HepG2 (cell line): ENCODE results near the gene BCL2L1. TPM values are rescaled to one million over a fixed set of nuclear protein-coding genes. Genes with fewer than 3 reads are reported as not detected.

Experiments used
- ARNT2 ChIP-seq: sonication (generic); formaldehyde crosslinking; IDR thresholded peaks from 2 replicates; pipeline ENCODE4 v1.8.0; 2022; ENCODE audit warnings: mild to moderate bottlenecking, low read depth, missing genetic modification reagents, moderate library complexity
- HNF4A ChIP-seq: sonication (generic); formaldehyde crosslinking; IDR thresholded peaks from 2 replicates; pipeline ENCODE4 v1.4.0; 2020; ENCODE audit warnings: missing genetic modification reagents
- HNRNPL ChIP-seq: fragments of 200-400 bp; formaldehyde crosslinking; IDR thresholded peaks from 2 replicates; pipeline ENCODE4 v1.6.1; 2017; ENCODE audit warnings: mild to moderate bottlenecking, low read depth, low read length
- SOX6 ChIP-seq, 2 experiments: fragments of 450-650 bp in 1 of 2; sonication (generic) in 1 of 2; formaldehyde crosslinking in 1 of 2; IDR thresholded peaks; 2 replicates each; pipeline versions ENCODE4 v1.4.0 to v1.6.1; 2017 to 2020; ENCODE audit warnings: antibody characterized with exemption in 1 of 2, mild to moderate bottlenecking in 1 of 2, missing genetic modification reagents in 1 of 2
- ZBTB3 ChIP-seq: sonication (generic); formaldehyde crosslinking; IDR thresholded peaks from 2 replicates; pipeline ENCODE4 v1.4.0; 2020; ENCODE audit warnings: low read depth, mild to moderate bottlenecking, moderate library complexity, missing genetic modification reagents, borderline replicate concordance
- ZNF431 ChIP-seq: sonication (generic); formaldehyde crosslinking; IDR thresholded peaks from 2 replicates; pipeline ENCODE4 v1.9.0; 2022; ENCODE audit warnings: missing genetic modification reagents, low read depth, mild to moderate bottlenecking, borderline replicate concordance
- ZNF547 ChIP-seq: sonication (generic); formaldehyde crosslinking; IDR thresholded peaks from 2 replicates; pipeline ENCODE4 v1.5.1; 2020; ENCODE audit warnings: mild to moderate bottlenecking, missing genetic modification reagents
- ZNF552 ChIP-seq: sonication (generic); formaldehyde crosslinking; IDR thresholded peaks from 2 replicates; pipeline ENCODE4 v1.9.0; 2022; ENCODE audit warnings: missing genetic modification reagents, mild to moderate bottlenecking, borderline replicate concordance
- ZNF652 ChIP-seq: IDR thresholded peaks from 2 replicates; pipeline ENCODE4 v1.6.1; 2016; ENCODE audit warnings: low read depth, borderline replicate concordance
- polyA plus RNA-seq, 8 experiments: library from polyadenylated mRNA; depleted of rRNA in 3 of 8; stranded (reverse) in 7 of 8; unstranded in 1 of 8; fragments of >200 nt; fragmentation: Illumina TruSeq in 4 of 8; extraction: Trizol in 4 of 8; gene quantifications; 2 replicates each; pipeline versions ENCODE4 v1.2.1 to v1.2.3, GENCODE V29; 2011 to 2016; ENCODE audit warnings: low read depth in 4 of 8, missing spikeins in 1 of 8, mixed read lengths in 1 of 8; ENCODE audit not compliant: insufficient read depth in 1 of 8
- total RNA-seq, 5 experiments: library from RNA; depleted of rRNA; stranded (reverse); fragments of >200 nt; fragmentation: Illumina TruSeq; extraction: Trizol; gene quantifications; 2 replicates each; pipeline ENCODE4 v1.2.3, GENCODE V29; 2016; ENCODE audit warnings: low read depth in 1 of 5
- TF ChIP-seq, protein P1 (sequence below): IDR thresholded peaks from 2 replicates; pipeline ENCODE4 v1.4.0; 2020; ENCODE audit warnings: mild to moderate bottlenecking, missing genetic modification reagents
- TF ChIP-seq, protein P2 (sequence below): sonication (generic); formaldehyde crosslinking; IDR thresholded peaks from 2 replicates; pipeline ENCODE4 v1.4.0; 2020; ENCODE audit warnings: missing genetic modification reagents; ENCODE audit errors: not compliant biosample characterization
- TF ChIP-seq, protein P3 (sequence below): sonication (generic); formaldehyde crosslinking; conservative IDR thresholded peaks from 2 replicates; pipeline ENCODE4 v1.4.0; 2020; ENCODE audit warnings: missing genetic modification reagents
- TF ChIP-seq, protein P4 (sequence below): sonication (generic); formaldehyde crosslinking; IDR thresholded peaks from 2 replicates; pipeline ENCODE4 v1.8.0; 2022; ENCODE audit warnings: low read depth, missing genetic modification reagents
- TF ChIP-seq, protein P5 (sequence below): sonication (generic); formaldehyde crosslinking; IDR thresholded peaks from 2 replicates; pipeline ENCODE4 v1.4.0; 2020; ENCODE audit warnings: missing genetic modification reagents, mild to moderate bottlenecking, borderline replicate concordance
- TF ChIP-seq, protein P6 (sequence below): sonication (generic); formaldehyde crosslinking; IDR thresholded peaks from 2 replicates; pipeline ENCODE4 v1.9.0; 2021; ENCODE audit warnings: missing genetic modification reagents, mild to moderate bottlenecking, borderline replicate concordance

BCL2L1 gene
- total and polyA plus RNA-seq, 2 of the 13 experiments (the other 11 are each of a cell fraction or from before 2014, with no cell fraction given), result 164 to 258 TPM

DNA sequence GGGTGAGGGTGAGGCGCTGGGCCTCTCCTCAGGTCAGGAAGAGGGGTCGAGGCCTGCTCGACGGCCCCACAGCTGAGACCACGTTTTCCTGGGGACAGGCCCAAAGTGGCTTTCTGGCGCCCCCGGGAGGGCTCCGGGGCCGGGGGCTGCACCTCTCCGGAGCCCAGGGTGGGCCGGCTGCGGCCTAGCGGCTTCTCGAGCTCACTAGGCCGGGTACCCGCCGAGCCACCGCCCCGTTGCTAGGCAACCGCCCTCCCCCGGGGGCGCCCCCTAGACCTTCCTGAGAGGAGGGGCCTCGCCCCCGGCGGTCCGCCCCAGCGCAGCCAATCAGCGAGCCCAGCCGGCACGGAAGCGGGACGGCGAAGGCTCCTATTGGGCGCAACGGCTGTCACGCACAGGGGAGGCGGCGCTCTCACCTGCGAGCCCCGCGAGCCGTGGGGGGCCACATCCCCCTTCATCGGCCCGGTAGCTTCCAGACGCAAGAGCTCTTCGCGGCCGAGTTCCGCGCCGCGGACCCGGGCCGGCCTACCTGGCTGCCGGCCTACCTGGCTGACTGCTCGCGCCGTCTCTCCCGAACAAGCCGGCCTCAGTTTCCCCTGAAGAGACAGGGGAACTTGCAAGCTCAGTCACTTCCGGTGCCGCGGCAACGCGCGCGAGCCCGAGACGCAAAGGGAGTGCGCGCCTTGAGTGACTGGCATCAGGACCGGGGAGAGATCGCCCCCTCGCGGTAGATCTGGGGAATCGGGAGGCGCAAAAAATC lies 831 bp upstream of the BCL2L1 start (continued):
- TF ChIP-seq, protein P1, sequence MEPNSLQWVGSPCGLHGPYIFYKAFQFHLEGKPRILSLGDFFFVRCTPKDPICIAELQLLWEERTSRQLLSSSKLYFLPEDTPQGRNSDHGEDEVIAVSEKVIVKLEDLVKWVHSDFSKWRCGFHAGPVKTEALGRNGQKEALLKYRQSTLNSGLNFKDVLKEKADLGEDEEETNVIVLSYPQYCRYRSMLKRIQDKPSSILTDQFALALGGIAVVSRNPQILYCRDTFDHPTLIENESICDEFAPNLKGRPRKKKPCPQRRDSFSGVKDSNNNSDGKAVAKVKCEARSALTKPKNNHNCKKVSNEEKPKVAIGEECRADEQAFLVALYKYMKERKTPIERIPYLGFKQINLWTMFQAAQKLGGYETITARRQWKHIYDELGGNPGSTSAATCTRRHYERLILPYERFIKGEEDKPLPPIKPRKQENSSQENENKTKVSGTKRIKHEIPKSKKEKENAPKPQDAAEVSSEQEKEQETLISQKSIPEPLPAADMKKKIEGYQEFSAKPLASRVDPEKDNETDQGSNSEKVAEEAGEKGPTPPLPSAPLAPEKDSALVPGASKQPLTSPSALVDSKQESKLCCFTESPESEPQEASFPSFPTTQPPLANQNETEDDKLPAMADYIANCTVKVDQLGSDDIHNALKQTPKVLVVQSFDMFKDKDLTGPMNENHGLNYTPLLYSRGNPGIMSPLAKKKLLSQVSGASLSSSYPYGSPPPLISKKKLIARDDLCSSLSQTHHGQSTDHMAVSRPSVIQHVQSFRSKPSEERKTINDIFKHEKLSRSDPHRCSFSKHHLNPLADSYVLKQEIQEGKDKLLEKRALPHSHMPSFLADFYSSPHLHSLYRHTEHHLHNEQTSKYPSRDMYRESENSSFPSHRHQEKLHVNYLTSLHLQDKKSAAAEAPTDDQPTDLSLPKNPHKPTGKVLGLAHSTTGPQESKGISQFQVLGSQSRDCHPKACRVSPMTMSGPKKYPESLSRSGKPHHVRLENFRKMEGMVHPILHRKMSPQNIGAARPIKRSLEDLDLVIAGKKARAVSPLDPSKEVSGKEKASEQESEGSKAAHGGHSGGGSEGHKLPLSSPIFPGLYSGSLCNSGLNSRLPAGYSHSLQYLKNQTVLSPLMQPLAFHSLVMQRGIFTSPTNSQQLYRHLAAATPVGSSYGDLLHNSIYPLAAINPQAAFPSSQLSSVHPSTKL, result peak; percentile 63; the same call in 1 of the 2 replicates
- TF ChIP-seq, protein P2, sequence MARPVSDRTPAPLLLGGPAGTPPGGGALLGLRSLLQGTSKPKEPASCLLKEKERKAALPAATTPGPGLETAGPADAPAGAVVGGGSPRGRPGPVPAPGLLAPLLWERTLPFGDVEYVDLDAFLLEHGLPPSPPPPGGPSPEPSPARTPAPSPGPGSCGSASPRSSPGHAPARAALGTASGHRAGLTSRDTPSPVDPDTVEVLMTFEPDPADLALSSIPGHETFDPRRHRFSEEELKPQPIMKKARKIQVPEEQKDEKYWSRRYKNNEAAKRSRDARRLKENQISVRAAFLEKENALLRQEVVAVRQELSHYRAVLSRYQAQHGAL, result peak; percentile 78
- TF ChIP-seq ZNF431 (peak; percentile 15; the same call in 1 of the 2 replicates), HNRNPL (peak; percentile 86; the same call in 1 of the 2 replicates), ZBTB3 (CRISPR knock-in tag) (peak; percentile 93), HNF4A (CRISPR knock-in tag) (peak; percentile 48; the same call in 1 of the 2 replicates), ZNF547 (CRISPR knock-in tag) (peak; percentile 90; the same call in 1 of the 2 replicates), ARNT2 (CRISPR knock-in tag) (peak; percentile 9; the same call in 1 of the 2 replicates), SOX6 (IDR thresholded peaks at IDR 0.05) (no peak), SOX6 (CRISPR knock-in tag; IDR thresholded peaks at IDR 0.05) (peak; percentile 89), ZNF652 (CRISPR knock-in tag) (peak; percentile 35; the same call in 1 of the 2 replicates), ZNF552 (CRISPR knock-in tag) (peak; percentile 59)
- TF ChIP-seq, protein P3, sequence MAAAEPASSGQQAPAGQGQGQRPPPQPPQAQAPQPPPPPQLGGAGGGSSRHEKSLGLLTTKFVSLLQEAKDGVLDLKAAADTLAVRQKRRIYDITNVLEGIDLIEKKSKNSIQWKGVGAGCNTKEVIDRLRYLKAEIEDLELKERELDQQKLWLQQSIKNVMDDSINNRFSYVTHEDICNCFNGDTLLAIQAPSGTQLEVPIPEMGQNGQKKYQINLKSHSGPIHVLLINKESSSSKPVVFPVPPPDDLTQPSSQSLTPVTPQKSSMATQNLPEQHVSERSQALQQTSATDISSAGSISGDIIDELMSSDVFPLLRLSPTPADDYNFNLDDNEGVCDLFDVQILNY (CRISPR knock-in tag), result peak; percentile 15; the same call in 1 of the 2 replicates
- TF ChIP-seq, protein P4, sequence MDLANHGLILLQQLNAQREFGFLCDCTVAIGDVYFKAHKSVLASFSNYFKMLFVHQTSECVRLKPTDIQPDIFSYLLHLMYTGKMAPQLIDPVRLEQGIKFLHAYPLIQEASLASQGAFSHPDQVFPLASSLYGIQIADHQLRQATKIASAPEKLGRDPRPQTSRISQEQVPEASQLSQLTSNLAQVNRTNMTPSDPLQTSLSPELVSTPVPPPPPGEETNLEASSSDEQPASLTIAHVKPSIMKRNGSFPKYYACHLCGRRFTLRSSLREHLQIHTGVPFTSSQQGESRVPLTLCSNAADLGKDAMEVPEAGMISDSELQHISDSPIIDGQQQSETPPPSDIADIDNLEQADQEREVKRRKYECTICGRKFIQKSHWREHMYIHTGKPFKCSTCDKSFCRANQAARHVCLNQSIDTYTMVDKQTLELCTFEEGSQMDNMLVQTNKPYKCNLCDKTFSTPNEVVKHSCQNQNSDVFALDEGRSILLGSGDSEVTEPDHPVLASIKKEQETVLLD (CRISPR knock-in tag), result peak; percentile 55; the same call in 1 of the 2 replicates
- TF ChIP-seq, protein P5, sequence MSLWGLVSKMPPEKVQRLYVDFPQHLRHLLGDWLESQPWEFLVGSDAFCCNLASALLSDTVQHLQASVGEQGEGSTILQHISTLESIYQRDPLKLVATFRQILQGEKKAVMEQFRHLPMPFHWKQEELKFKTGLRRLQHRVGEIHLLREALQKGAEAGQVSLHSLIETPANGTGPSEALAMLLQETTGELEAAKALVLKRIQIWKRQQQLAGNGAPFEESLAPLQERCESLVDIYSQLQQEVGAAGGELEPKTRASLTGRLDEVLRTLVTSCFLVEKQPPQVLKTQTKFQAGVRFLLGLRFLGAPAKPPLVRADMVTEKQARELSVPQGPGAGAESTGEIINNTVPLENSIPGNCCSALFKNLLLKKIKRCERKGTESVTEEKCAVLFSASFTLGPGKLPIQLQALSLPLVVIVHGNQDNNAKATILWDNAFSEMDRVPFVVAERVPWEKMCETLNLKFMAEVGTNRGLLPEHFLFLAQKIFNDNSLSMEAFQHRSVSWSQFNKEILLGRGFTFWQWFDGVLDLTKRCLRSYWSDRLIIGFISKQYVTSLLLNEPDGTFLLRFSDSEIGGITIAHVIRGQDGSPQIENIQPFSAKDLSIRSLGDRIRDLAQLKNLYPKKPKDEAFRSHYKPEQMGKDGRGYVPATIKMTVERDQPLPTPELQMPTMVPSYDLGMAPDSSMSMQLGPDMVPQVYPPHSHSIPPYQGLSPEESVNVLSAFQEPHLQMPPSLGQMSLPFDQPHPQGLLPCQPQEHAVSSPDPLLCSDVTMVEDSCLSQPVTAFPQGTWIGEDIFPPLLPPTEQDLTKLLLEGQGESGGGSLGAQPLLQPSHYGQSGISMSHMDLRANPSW, result peak; percentile 97; the same call in 1 of the 2 replicates
- TF ChIP-seq, protein P6, sequence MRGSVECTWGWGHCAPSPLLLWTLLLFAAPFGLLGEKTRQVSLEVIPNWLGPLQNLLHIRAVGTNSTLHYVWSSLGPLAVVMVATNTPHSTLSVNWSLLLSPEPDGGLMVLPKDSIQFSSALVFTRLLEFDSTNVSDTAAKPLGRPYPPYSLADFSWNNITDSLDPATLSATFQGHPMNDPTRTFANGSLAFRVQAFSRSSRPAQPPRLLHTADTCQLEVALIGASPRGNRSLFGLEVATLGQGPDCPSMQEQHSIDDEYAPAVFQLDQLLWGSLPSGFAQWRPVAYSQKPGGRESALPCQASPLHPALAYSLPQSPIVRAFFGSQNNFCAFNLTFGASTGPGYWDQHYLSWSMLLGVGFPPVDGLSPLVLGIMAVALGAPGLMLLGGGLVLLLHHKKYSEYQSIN (CRISPR knock-in tag), result no peak
